ENCODE results near the gene CABP1. TPM values are rescaled to one million over a fixed set of nuclear protein-coding genes. Genes with fewer than 3 reads are reported as not detected.

The CABP1 gene
- total RNA-seq, 4 donors from 2014 or later: 0.52 to 1.6 (median 0.62) TPM; not detected in 1

- Histone ChIP-seq H3K4me3 (no peak overlapping the region), H3K4me1 (no peaks in the 10 kb centered on the region), H3K27me3 (no peaks in the 10 kb centered on the region), H3K9me3 (no peaks in the 10 kb centered on the region), H3K36me3 (no peaks in the 10 kb centered on the region), H3K27ac (no peak overlapping the region)
- no peak for ATAC-seq
- TF ChIP-seq, protein P1, sequence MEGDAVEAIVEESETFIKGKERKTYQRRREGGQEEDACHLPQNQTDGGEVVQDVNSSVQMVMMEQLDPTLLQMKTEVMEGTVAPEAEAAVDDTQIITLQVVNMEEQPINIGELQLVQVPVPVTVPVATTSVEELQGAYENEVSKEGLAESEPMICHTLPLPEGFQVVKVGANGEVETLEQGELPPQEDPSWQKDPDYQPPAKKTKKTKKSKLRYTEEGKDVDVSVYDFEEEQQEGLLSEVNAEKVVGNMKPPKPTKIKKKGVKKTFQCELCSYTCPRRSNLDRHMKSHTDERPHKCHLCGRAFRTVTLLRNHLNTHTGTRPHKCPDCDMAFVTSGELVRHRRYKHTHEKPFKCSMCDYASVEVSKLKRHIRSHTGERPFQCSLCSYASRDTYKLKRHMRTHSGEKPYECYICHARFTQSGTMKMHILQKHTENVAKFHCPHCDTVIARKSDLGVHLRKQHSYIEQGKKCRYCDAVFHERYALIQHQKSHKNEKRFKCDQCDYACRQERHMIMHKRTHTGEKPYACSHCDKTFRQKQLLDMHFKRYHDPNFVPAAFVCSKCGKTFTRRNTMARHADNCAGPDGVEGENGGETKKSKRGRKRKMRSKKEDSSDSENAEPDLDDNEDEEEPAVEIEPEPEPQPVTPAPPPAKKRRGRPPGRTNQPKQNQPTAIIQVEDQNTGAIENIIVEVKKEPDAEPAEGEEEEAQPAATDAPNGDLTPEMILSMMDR (IDR thresholded peaks at IDR 0.05 in 4 of 5, conservative IDR thresholded peaks at IDR 0.05 in 1 of 5): no peak
- TF ChIP-seq POLR2A (IDR thresholded peaks at IDR 0.05): no peak
- DNase-seq: no peak
- intact Hi-C loops (cut with DNase I; ENCODE audit: low total_unique reads) (no loop called here), in situ Hi-C loops (cut with MboI; ENCODE audit: low sequenced_read_pairs in 4 of 4) (no loop called here)
Observed at GRCh38 chr12:120670667-120671066, 30.2 kb downstream of the CABP1 start.

GRCh38 chr12:120674097-120674636, 33.7 kb downstream of the CABP1 start:
- Histone ChIP-seq H3K4me1 (no peaks in the 10 kb centered on the region), H3K27ac (no peak overlapping the region), H3K9me3 (no peaks in the 10 kb centered on the region), H3K27me3 (no peaks in the 10 kb centered on the region), H3K4me3 (no peak overlapping the region), H3K36me3 (no peaks in the 10 kb centered on the region)
- DNase-seq: no peak
- intact Hi-C loops (cut with DNase I; ENCODE audit: low total_unique reads): no loop called here
- no peak for ATAC-seq
- TF ChIP-seq, protein P1 (IDR thresholded peaks at IDR 0.05 in 4 of 5, conservative IDR thresholded peaks at IDR 0.05 in 1 of 5): no peak
- TF ChIP-seq POLR2A (IDR thresholded peaks at IDR 0.05): no peak
- in situ Hi-C loops (cut with MboI; ENCODE audit: low sequenced_read_pairs in 4 of 4): no loop called here

GRCh38 chr12:120677765-120678473, 37.5 kb downstream of the CABP1 start:
- peak; percentile 68 to 83 for ATAC-seq

DNA sequence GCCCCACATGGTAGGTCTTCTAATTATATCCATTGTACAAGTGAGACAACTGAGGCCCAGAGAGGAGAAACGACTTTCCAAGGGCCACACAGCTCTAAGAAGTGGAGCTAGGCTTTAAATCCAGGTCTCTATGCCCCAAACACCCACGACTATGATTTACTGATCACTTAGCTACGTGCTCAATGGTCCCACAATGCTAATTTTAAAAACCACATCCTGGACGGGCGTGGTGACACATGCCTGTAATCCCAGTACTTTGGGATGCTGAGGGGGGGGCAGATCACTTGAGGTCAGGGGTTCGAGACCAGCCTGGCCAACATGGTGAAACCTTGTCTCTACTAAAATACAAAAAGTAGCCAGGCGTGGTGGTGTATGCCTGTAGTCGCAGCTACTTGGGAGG, 38.1 kb downstream of the CABP1 start:
- Histone ChIP-seq H3K36me3 (no peaks in the 10 kb centered on the region), H3K4me1 (no peaks in the 10 kb centered on the region), H3K27me3 (no peaks in the 10 kb centered on the region), H3K4me3 (no peak overlapping the region), H3K9me3 (no peaks in the 10 kb centered on the region), H3K27ac (peak overlapping the region; percentile 64 to 71 (median 70))
- ATAC-seq (peak in 1 of 2 donors; percentile 5), DNase-seq (no peak)
- in situ Hi-C loops (cut with MboI; ENCODE audit: low sequenced_read_pairs in 4 of 4): no loop called here
- no peak for TF ChIP-seq POLR2A (IDR thresholded peaks at IDR 0.05)
- TF ChIP-seq, protein P1 (IDR thresholded peaks at IDR 0.05 in 4 of 5, conservative IDR thresholded peaks at IDR 0.05 in 1 of 5): no peak
- intact Hi-C loops (cut with DNase I; ENCODE audit: low total_unique reads): no loop called here

More at GRCh38 chr12:120677765-120678473, 37.5 kb downstream of the CABP1 start:
- Histone ChIP-seq H3K27me3 (no peaks in the 10 kb centered on the region), H3K36me3 (no peaks in the 10 kb centered on the region), H3K9me3 (no peaks in the 10 kb centered on the region), H3K4me1 (no peaks in the 10 kb centered on the region), H3K27ac (peak overlapping the region; percentile 64 to 74 (median 70)), H3K4me3 (no peak overlapping the region)
- DNase-seq: peak in 1 of 2 donors; percentile 19
- TF ChIP-seq, protein P1 (IDR thresholded peaks at IDR 0.05 in 4 of 5, conservative IDR thresholded peaks at IDR 0.05 in 1 of 5): no peak
- no peak for TF ChIP-seq POLR2A (IDR thresholded peaks at IDR 0.05)
- in situ Hi-C loops (cut with MboI; ENCODE audit: low sequenced_read_pairs in 4 of 4): no loop called here
- intact Hi-C loops (cut with DNase I; ENCODE audit: low total_unique reads): no loop called here

All from gastrocnemius medialis (tissue), 4 donors.